CD4-positive, CD25-positive, alpha-beta regulatory T cell (primary cell): ENCODE data around the gene PRDX1. TPM values are rescaled to one million over a fixed set of nuclear protein-coding genes. Genes with fewer than 3 reads are reported as not detected.
A peak's percentile ranks its signal among the peaks of the same experiment; 100 is the strongest.

ENCODE experiments used
- ATAC-seq, 2 donors: fragments of 150-1000 bp; cut with Tn5 transposase; one replicate each; pipeline ENCODE4 v1.10.0; 2021; ENCODE audit warnings: low read depth in 2 of 2, moderate number of reproducible peaks in 2 of 2, moderate library complexity in 1 of 2
- DNase-seq, 3 donors: peaks; one replicate each; pipeline versions ENCODE4 v3.0.0 to v3.0.0-alpha.2; 2012 to 2022; ENCODE audit warnings: mixed read lengths in 1 of 3
- H3K27ac ChIP-seq: one replicate; pipeline ENCODE4 v1.7.0; 2013; ENCODE audit warnings: mild to moderate bottlenecking, low read length; ENCODE audit not compliant: insufficient read depth, poor library complexity, severe bottlenecking
- H3K27me3 ChIP-seq: one replicate; pipeline ENCODE4 v1.7.0; 2013; ENCODE audit warnings: low read length; ENCODE audit not compliant: control insufficient read depth, insufficient read depth
- H3K36me3 ChIP-seq: one replicate; pipeline ENCODE4 v1.7.0; 2013; ENCODE audit warnings: mild to moderate bottlenecking, low read length, moderate library complexity; ENCODE audit not compliant: control insufficient read depth, insufficient read depth
- H3K4me1 ChIP-seq: 2 replicates; pipeline ENCODE4 v1.7.0; 2013; ENCODE audit warnings: mild to moderate bottlenecking, low read length; ENCODE audit not compliant: insufficient read depth, control insufficient read depth, poor library complexity, severe bottlenecking
- H3K4me3 ChIP-seq: one replicate; pipeline ENCODE4 v1.7.0; 2013; ENCODE audit warnings: low read depth, mild to moderate bottlenecking, low read length, moderate library complexity
- H3K9me3 ChIP-seq, 2 experiments: 1 replicate in 1 of 2; 2 replicates in 1 of 2; pipeline ENCODE4 v1.7.0; 2013; ENCODE audit warnings: low read length in 2 of 2, mild to moderate bottlenecking in 1 of 2, moderate library complexity in 1 of 2; ENCODE audit not compliant: control insufficient read depth in 2 of 2
- H3K27ac Mint-ChIP-seq, 3 donors: one replicate each; pipeline ENCODE4 v1.8.0; 2020 to 2022; ENCODE audit warnings: mild to moderate bottlenecking in 3 of 3, mixed read lengths in 3 of 3, moderate library complexity in 2 of 3
- H3K27me3 Mint-ChIP-seq: one replicate; pipeline ENCODE4 v1.8.0; 2022; ENCODE audit warnings: mild to moderate bottlenecking, mixed read lengths
- H3K36me3 Mint-ChIP-seq: one replicate; pipeline ENCODE4 v1.8.0; 2020; ENCODE audit warnings: mixed read lengths
- H3K4me1 Mint-ChIP-seq, 4 donors: one replicate each; pipeline ENCODE4 v1.8.0; 2020 to 2022; ENCODE audit warnings: mixed read lengths in 4 of 4, mild to moderate bottlenecking in 1 of 4
- H3K4me3 Mint-ChIP-seq, 4 donors: one replicate each; pipeline ENCODE4 v1.8.0; 2020 to 2022; ENCODE audit warnings: mild to moderate bottlenecking in 4 of 4, mixed read lengths in 4 of 4, moderate library complexity in 3 of 4
- H3K9me3 Mint-ChIP-seq, 7 donors: one replicate each; pipeline ENCODE4 v1.8.0; 2020 to 2022; ENCODE audit warnings: mixed read lengths in 7 of 7, mild to moderate bottlenecking in 3 of 7, moderate library complexity in 2 of 7
- polyA plus RNA-seq, 4 donors: library from polyadenylated mRNA; unstranded; fragments of 300-500 nt; fragmentation: Illumina TruSeq; gene quantifications; one replicate each; pipeline ENCODE4 v1.2.3, GENCODE V29; 2021
- total RNA-seq: library from RNA; stranded (reverse); gene quantifications from one replicate; pipeline ENCODE4 v1.2.3, GENCODE V29; 2022

PRDX1 gene
- total and polyA plus RNA-seq, 5 donors from 2014 or later = 96.7 to 384 (median 334) TPM

- DNase-seq = no peak
- H3K9me3 ChIP-seq = no peaks in the 10 kb centered on the region
- Mint-ChIP-seq H3K4me3 (peak overlapping the region in 2 of 4 donors; percentile 23 to 66), H3K4me1 (peaks cover 21 to 28% (median 22%) of the 10 kb centered on the region in 4 donors), H3K9me3 (peaks cover 0 to 1% (median 0%) of the 10 kb centered on the region in 7 donors), H3K27me3 (no peaks in the 10 kb centered on the region), H3K27ac (peak overlapping the region in 1 of 3 donors; percentile 65), H3K36me3 (no peaks in the 10 kb centered on the region)
- H3K4me1 ChIP-seq = peaks cover 19% of the 10 kb centered on the region
- no peaks in the 10 kb centered on the region for H3K27me3 ChIP-seq
- no peak overlapping the region for H3K4me3 ChIP-seq
- H3K27ac ChIP-seq = no peak overlapping the region
- no peak for ATAC-seq
- no peaks in the 10 kb centered on the region for H3K36me3 ChIP-seq
These were observed 23.4 kb upstream of the PRDX1 start for GRCh38 chr1:45545019-45545493.

- no peaks in the 10 kb centered on the region for H3K9me3 ChIP-seq
- no peaks in the 10 kb centered on the region for H3K36me3 ChIP-seq
- Mint-ChIP-seq H3K4me3 (peak overlapping the region in 1 of 4 donors; percentile 77), H3K9me3 (peaks cover 0 to 1% (median 0%) of the 10 kb centered on the region in 7 donors), H3K36me3 (no peaks in the 10 kb centered on the region), H3K27ac (no peak overlapping the region), H3K4me1 (peaks cover 21 to 28% (median 22%) of the 10 kb centered on the region in 4 donors), H3K27me3 (no peaks in the 10 kb centered on the region)
- H3K27me3 ChIP-seq = no peaks in the 10 kb centered on the region
- ATAC-seq (no peak), DNase-seq (no peak)
- H3K4me1 ChIP-seq = peaks cover 19% of the 10 kb centered on the region
- H3K27ac ChIP-seq = no peak overlapping the region
- H3K4me3 ChIP-seq = peak overlapping the region; percentile 70
These were observed 22.8 kb upstream of the PRDX1 start for GRCh38 chr1:45544530-45544929.

- Mint-ChIP-seq H3K4me1 (peaks cover 21 to 28% (median 22%) of the 10 kb centered on the region in 4 donors), H3K9me3 (peaks cover 0 to 1% (median 0%) of the 10 kb centered on the region in 7 donors), H3K27ac (peak overlapping the region in 2 of 3 donors; percentile 77 to 81), H3K27me3 (no peaks in the 10 kb centered on the region), H3K4me3 (peak overlapping the region; percentile 45 to 77 (median 69)), H3K36me3 (no peaks in the 10 kb centered on the region)
- Histone ChIP-seq H3K4me3 (peak overlapping the region; percentile 70), H3K36me3 (no peaks in the 10 kb centered on the region), H3K27me3 (no peaks in the 10 kb centered on the region), H3K4me1 (peaks cover 19% of the 10 kb centered on the region), H3K27ac (peak overlapping the region; percentile 70), H3K9me3 (no peaks in the 10 kb centered on the region)
- DNase-seq = peak; percentile 49 to 71 (median 60)
- ATAC-seq = peak; percentile 88 to 93
These were observed 22.1 kb upstream of the PRDX1 start for GRCh38 chr1:45543581-45544417.

GRCh38 chr1:45542591-45542990, 20.9 kb upstream of the PRDX1 start:
- DNase-seq = no peak
- Mint-ChIP-seq H3K4me1 (peaks cover 21 to 28% (median 22%) of the 10 kb centered on the region in 4 donors), H3K9me3 (peaks cover 0 to 1% (median 0%) of the 10 kb centered on the region in 7 donors), H3K36me3 (no peaks in the 10 kb centered on the region), H3K4me3 (no peak overlapping the region), H3K27me3 (no peaks in the 10 kb centered on the region), H3K27ac (peak overlapping the region in 1 of 3 donors; percentile 52)
- no peaks in the 10 kb centered on the region for H3K36me3 ChIP-seq
- H3K4me3 ChIP-seq = no peak overlapping the region
- no peaks in the 10 kb centered on the region for H3K9me3 ChIP-seq
- H3K27ac ChIP-seq = no peak overlapping the region
- ATAC-seq = no peak
- H3K27me3 ChIP-seq = no peaks in the 10 kb centered on the region
- peaks cover 19% of the 10 kb centered on the region for H3K4me1 ChIP-seq

- Mint-ChIP-seq H3K4me1 (peaks cover 21 to 30% (median 25%) of the 10 kb centered on the region in 4 donors), H3K36me3 (no peaks in the 10 kb centered on the region), H3K27ac (peak overlapping the region in 1 of 3 donors; percentile 84), H3K4me3 (no peak overlapping the region), H3K9me3 (peaks cover 0 to 1% (median 0%) of the 10 kb centered on the region in 7 donors), H3K27me3 (no peaks in the 10 kb centered on the region)
- DNase-seq (no peak), ATAC-seq (no peak)
- no peaks in the 10 kb centered on the region for H3K27me3 ChIP-seq
- H3K4me3 ChIP-seq = no peak overlapping the region
- no peaks in the 10 kb centered on the region for H3K9me3 ChIP-seq
- no peaks in the 10 kb centered on the region for H3K36me3 ChIP-seq
- H3K4me1 ChIP-seq = peaks cover 19% of the 10 kb centered on the region
- H3K27ac ChIP-seq = no peak overlapping the region
These were observed 19.5 kb upstream of the PRDX1 start for GRCh38 chr1:45541193-45541592.

GRCh38 chr1:45536886-45537285, 15.2 kb upstream of the PRDX1 start:
- Histone ChIP-seq H3K36me3 (no peaks in the 10 kb centered on the region), H3K27ac (no peak overlapping the region), H3K27me3 (no peaks in the 10 kb centered on the region), H3K9me3 (no peaks in the 10 kb centered on the region), H3K4me3 (no peak overlapping the region), H3K4me1 (no peaks in the 10 kb centered on the region)
- Mint-ChIP-seq H3K27me3 (no peaks in the 10 kb centered on the region), H3K4me3 (no peak overlapping the region), H3K4me1 (peaks cover 3 to 9% (median 4%) of the 10 kb centered on the region in 4 donors), H3K27ac (no peak overlapping the region), H3K36me3 (no peaks in the 10 kb centered on the region), H3K9me3 (peaks cover 0 to 1% (median 0%) of the 10 kb centered on the region in 7 donors)
- DNase-seq = no peak
- ATAC-seq = no peak

GRCh38 chr1:45535988-45536766, 14.5 kb upstream of the PRDX1 start:
- Histone ChIP-seq H3K27me3 (no peaks in the 10 kb centered on the region), H3K4me1 (no peaks in the 10 kb centered on the region), H3K27ac (no peak overlapping the region), H3K36me3 (no peaks in the 10 kb centered on the region), H3K9me3 (no peaks in the 10 kb centered on the region), H3K4me3 (no peak overlapping the region)
- H3K9me3 Mint-ChIP-seq = peaks cover 0 to 1% (median 0%) of the 10 kb centered on the region in 7 donors
- no peaks in the 10 kb centered on the region for H3K36me3 Mint-ChIP-seq
- H3K27me3 Mint-ChIP-seq = no peaks in the 10 kb centered on the region
- no peak overlapping the region for H3K27ac Mint-ChIP-seq
- DNase-seq (no peak), ATAC-seq (no peak)
- H3K4me1 Mint-ChIP-seq = peaks cover 3 to 9% (median 4%) of the 10 kb centered on the region in 4 donors
- H3K4me3 Mint-ChIP-seq = no peak overlapping the region
